Upper lobe of left lung (tissue), 6 donors: ENCODE data around the gene FILIP1L. TPM values are rescaled to one million over a fixed set of nuclear protein-coding genes. Genes with fewer than 3 reads are reported as not detected.

Source experiments
- ATAC-seq, 2 donors: fragments of 200-7000 bp; cut with Tn5 transposase; one replicate each; pipeline ENCODE4 v1.9.1; 2022; ENCODE audit warnings: mild to moderate bottlenecking in 2 of 2, moderate library complexity in 2 of 2; ENCODE audit not compliant: low FRiP score in 2 of 2
- DNase-seq, 2 donors: peaks; one replicate each; pipeline ENCODE4 v3.0.0-alpha.2; 2019 to 2020
- H3K27ac ChIP-seq, 4 donors: fragments of 200-600 bp; sonication (generic); one replicate each; pipeline ENCODE4 v1.5.1; 2016 to 2019
- H3K27me3 ChIP-seq, 4 donors: fragments of 200-600 bp; sonication (generic); one replicate each; pipeline ENCODE4 v1.5.1; 2017 to 2019
- H3K36me3 ChIP-seq, 4 donors: fragments of 200-600 bp; sonication (generic); one replicate each; pipeline ENCODE4 v1.5.1; 2016 to 2019
- H3K4me1 ChIP-seq, 4 donors: fragments of 200-600 bp; sonication (generic); one replicate each; pipeline ENCODE4 v1.5.1; 2018 to 2019
- H3K4me3 ChIP-seq, 4 donors: fragments of 200-600 bp; sonication (generic); one replicate each; pipeline ENCODE4 v1.5.1; 2017 to 2019; ENCODE audit warnings: mild to moderate bottlenecking in 2 of 4, moderate library complexity in 1 of 4
- H3K9me3 ChIP-seq, 4 donors: fragments of 200-600 bp; sonication (generic); one replicate each; pipeline ENCODE4 v1.5.1; 2018 to 2019
- CTCF ChIP-seq, 6 experiments: fragments of 450-650 bp in 4 of 6; fragments of 200-600 bp in 2 of 6; sonication (generic) in 2 of 6; IDR thresholded peaks; one replicate each; pipeline ENCODE4 v1.5.1; 2016 to 2019; ENCODE audit warnings: antibody characterized with exemption in 6 of 6
- EP300 ChIP-seq, 4 donors: sonication (generic); formaldehyde crosslinking; IDR thresholded peaks; one replicate each; pipeline ENCODE4 v1.5.1; 2017; ENCODE audit warnings: antibody characterized with exemption in 4 of 4, control low read depth in 2 of 4
- POLR2A ChIP-seq, 4 donors: fragments of 450-650 bp; IDR thresholded peaks; one replicate each; pipeline ENCODE4 v1.5.1; 2016 to 2017; ENCODE audit warnings: antibody characterized with exemption in 4 of 4, mild to moderate bottlenecking in 2 of 4
- POLR2AphosphoS5 ChIP-seq, 2 donors: sonication (generic); formaldehyde crosslinking; IDR thresholded peaks; one replicate each; pipeline ENCODE4 v1.5.1; 2017; ENCODE audit warnings: antibody characterized with exemption in 2 of 2
- WGBS, 2 donors: methylation state at CpG; one replicate each; pipeline ENCODE4 v1.1.5; 2017 to 2018; 5-methylcytosine and 5-hydroxymethylcytosine counted together
- total RNA-seq, 6 donors: library from RNA; depleted of rRNA in 4 of 6; stranded (reverse); fragments of >200 nt in 4 of 6; gene quantifications; one replicate each; pipeline versions ENCODE4 v1.1.0 to v1.2.1, GENCODE V29; 2016 to 2021
- donor health status: DM: no; HTN: no; CAD: no; lungs with moderate emphysema.
- donor health status: DM: no; HTN: yes; CAD: no; lungs with severe emphysema.

The FILIP1L gene
- total RNA-seq, 6 donors from 2014 or later, result 19.4 to 38.2 (median 25.9) TPM

GRCh38 chr3:99883138-99883461 is 231.2 kb downstream of the FILIP1L start:
- WGBS, 2 donors, result 72 to 88% methylated on average over 2 of the region's 2 CpGs
- Histone ChIP-seq H3K4me1 (peaks cover 3 to 25% (median 16%) of the 10 kb centered on the region in 4 donors), H3K9me3 (no peaks in the 10 kb centered on the region), H3K4me3 (no peak overlapping the region), H3K36me3 (no peaks in the 10 kb centered on the region), H3K27ac (no peak overlapping the region), H3K27me3 (no peaks in the 10 kb centered on the region)
- no peak for TF ChIP-seq POLR2AphosphoS5 (IDR thresholded peaks at IDR 0.05)
- no peak for TF ChIP-seq EP300 (IDR thresholded peaks at IDR 0.05)
- TF ChIP-seq POLR2A (IDR thresholded peaks at IDR 0.05), result no peak
- TF ChIP-seq CTCF (IDR thresholded peaks at IDR 0.05), result no peak
- ATAC-seq (no peak), DNase-seq (no peak)

- Histone ChIP-seq H3K9me3 (no peaks in the 10 kb centered on the region), H3K27me3 (no peaks in the 10 kb centered on the region), H3K36me3 (no peaks in the 10 kb centered on the region), H3K27ac (peak overlapping the region in 1 of 4 donors; percentile 15), H3K4me1 (peaks cover 3 to 25% (median 16%) of the 10 kb centered on the region in 4 donors), H3K4me3 (no peak overlapping the region)
- DNase-seq (no peak), ATAC-seq (no peak)
- WGBS, 2 donors, result 80 to 87% methylated on average over 1 of the region's 1 CpG
- TF ChIP-seq CTCF (IDR thresholded peaks at IDR 0.05), result no peak
- no peak for TF ChIP-seq POLR2A (IDR thresholded peaks at IDR 0.05)
- TF ChIP-seq EP300 (IDR thresholded peaks at IDR 0.05), result no peak
- TF ChIP-seq POLR2AphosphoS5 (IDR thresholded peaks at IDR 0.05), result no peak
Observed at GRCh38 chr3:99882436-99883137, 231.7 kb downstream of the FILIP1L start.

GRCh38 chr3:99881121-99881524 is 233.2 kb downstream of the FILIP1L start:
- no peaks in the 10 kb centered on the region for H3K27me3 ChIP-seq
- H3K9me3 ChIP-seq, result no peaks in the 10 kb centered on the region
- DNase-seq (no peak), ATAC-seq (peak; percentile 30 to 89)
- peak in 1 of 4 donors; percentile 56 for TF ChIP-seq EP300 (IDR thresholded peaks at IDR 0.05)
- TF ChIP-seq POLR2AphosphoS5 (IDR thresholded peaks at IDR 0.05), result no peak
- H3K36me3 ChIP-seq, result no peaks in the 10 kb centered on the region
- peak overlapping the region; percentile 19 to 70 (median 64) for H3K27ac ChIP-seq
- H3K4me1 ChIP-seq, result peaks cover 8 to 36% (median 16%) of the 10 kb centered on the region in 4 donors
- WGBS, 2 donors, result 68 to 75% methylated on average over 2 of the region's 2 CpGs
- no peak overlapping the region for H3K4me3 ChIP-seq

GRCh38 chr3:99879275-99879674 is 235.0 kb downstream of the FILIP1L start:
- Histone ChIP-seq H3K4me1 (peaks cover 8 to 35% (median 14%) of the 10 kb centered on the region in 4 donors), H3K36me3 (no peaks in the 10 kb centered on the region), H3K27me3 (no peaks in the 10 kb centered on the region), H3K4me3 (no peak overlapping the region), H3K27ac (peak overlapping the region in 1 of 4 donors; percentile 14), H3K9me3 (no peaks in the 10 kb centered on the region)
- ATAC-seq (no peak), DNase-seq (no peak)
- TF ChIP-seq POLR2A (IDR thresholded peaks at IDR 0.05) (no peak), CTCF (IDR thresholded peaks at IDR 0.05) (no peak), EP300 (IDR thresholded peaks at IDR 0.05) (no peak), POLR2AphosphoS5 (IDR thresholded peaks at IDR 0.05) (no peak)
- 95 to 96% methylated on average over 2 of the region's 2 CpGs for WGBS, 2 donors

GRCh38 chr3:99878005-99878404 is 236.3 kb downstream of the FILIP1L start:
- Histone ChIP-seq H3K27ac (peak overlapping the region in 3 of 4 donors; percentile 5 to 38 (median 11)), H3K4me1 (peaks cover 8 to 42% (median 18%) of the 10 kb centered on the region in 4 donors), H3K4me3 (no peak overlapping the region), H3K36me3 (no peaks in the 10 kb centered on the region), H3K9me3 (no peaks in the 10 kb centered on the region), H3K27me3 (no peaks in the 10 kb centered on the region)
- WGBS, 2 donors, result 97% methylated on average over 1 of the region's 1 CpG
- DNase-seq, result peak in 1 of 2 donors; percentile 23
- TF ChIP-seq POLR2AphosphoS5 (IDR thresholded peaks at IDR 0.05), result peak in 1 of 2 donors; percentile 19
- TF ChIP-seq CTCF (IDR thresholded peaks at IDR 0.05), result no peak
- TF ChIP-seq POLR2A (IDR thresholded peaks at IDR 0.05), result peak in 1 of 4 donors; percentile 34
- no peak for TF ChIP-seq EP300 (IDR thresholded peaks at IDR 0.05)
- peak in 1 of 2 donors; percentile 40 for ATAC-seq
